LNCAP (cell line): ENCODE data around the gene SCRN1.
A peak's percentile ranks its signal among the peaks of the same experiment; 100 is the strongest.

Experiments used
- TF ChIP-seq, protein P1 (sequence below): fragments of 450-650 bp; IDR thresholded peaks from 2 replicates; pipeline ENCODE4 v1.5.1; 2017; ENCODE audit warnings: mild to moderate bottlenecking

The SCRN1 gene

GRCh38 chr7:29953726-29954347, 35.8 kb downstream of the SCRN1 start:
- TF ChIP-seq, protein P1, sequence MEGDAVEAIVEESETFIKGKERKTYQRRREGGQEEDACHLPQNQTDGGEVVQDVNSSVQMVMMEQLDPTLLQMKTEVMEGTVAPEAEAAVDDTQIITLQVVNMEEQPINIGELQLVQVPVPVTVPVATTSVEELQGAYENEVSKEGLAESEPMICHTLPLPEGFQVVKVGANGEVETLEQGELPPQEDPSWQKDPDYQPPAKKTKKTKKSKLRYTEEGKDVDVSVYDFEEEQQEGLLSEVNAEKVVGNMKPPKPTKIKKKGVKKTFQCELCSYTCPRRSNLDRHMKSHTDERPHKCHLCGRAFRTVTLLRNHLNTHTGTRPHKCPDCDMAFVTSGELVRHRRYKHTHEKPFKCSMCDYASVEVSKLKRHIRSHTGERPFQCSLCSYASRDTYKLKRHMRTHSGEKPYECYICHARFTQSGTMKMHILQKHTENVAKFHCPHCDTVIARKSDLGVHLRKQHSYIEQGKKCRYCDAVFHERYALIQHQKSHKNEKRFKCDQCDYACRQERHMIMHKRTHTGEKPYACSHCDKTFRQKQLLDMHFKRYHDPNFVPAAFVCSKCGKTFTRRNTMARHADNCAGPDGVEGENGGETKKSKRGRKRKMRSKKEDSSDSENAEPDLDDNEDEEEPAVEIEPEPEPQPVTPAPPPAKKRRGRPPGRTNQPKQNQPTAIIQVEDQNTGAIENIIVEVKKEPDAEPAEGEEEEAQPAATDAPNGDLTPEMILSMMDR = no peak

GRCh38 chr7:29951206-29951605, 38.4 kb downstream of the SCRN1 start:
- TF ChIP-seq, protein P1 = no peak

- TF ChIP-seq, protein P1 = no peak
These were observed 39.1 kb downstream of the SCRN1 start for GRCh38 chr7:29950480-29950879.

DNA sequence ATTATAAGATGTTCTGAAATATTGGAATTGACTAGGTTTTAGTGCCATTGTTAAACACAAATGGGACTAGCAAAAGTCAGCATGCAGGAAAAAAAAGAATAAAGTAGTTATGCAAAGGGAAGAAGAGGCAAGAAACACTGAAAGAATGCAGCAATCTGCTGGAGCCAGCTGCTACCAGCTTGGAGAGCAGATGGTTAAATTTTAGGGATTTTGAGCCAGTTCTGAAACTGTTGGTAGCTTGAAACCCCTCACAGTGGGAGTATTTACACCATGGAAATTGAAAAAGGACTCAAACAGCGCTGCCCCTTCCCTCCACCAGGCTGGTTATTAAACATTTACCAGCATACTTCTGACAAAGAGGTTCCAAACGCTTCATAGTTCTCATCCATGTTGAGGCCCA, 41.0 kb downstream of the SCRN1 start:
- TF ChIP-seq, protein P1 = no peak

GRCh38 chr7:29946428-29947186, 43.0 kb downstream of the SCRN1 start:
- TF ChIP-seq, protein P1 = peak; percentile 41; the same call in 1 of the 2 replicates

DNA sequence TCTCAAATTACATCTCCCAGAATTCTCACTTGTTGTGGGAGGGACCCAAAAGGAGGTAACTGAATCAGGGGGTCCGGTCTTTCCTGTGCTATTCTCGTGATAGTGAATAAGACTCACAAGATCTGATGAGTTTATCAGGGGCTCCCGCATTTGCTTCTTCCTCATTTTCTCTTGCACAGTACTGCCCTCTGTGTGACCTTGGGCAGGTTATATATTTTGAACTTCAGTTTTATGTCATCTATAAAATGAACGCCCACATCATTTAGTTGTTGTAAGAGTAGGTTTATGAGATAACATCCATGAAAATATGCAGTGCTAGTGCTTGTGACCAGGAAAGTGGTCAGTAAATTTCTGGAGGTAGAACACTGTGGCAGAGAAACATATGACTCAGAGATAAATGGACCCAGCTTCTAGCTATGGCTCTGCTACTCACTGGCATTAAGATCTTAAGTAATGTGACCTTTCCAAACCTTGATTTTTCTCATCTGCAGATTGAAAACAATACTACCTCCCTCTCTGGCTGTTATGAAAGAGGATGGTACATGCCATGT, 44.3 kb downstream of the SCRN1 start:
- TF ChIP-seq, protein P1 = no peak

DNA sequence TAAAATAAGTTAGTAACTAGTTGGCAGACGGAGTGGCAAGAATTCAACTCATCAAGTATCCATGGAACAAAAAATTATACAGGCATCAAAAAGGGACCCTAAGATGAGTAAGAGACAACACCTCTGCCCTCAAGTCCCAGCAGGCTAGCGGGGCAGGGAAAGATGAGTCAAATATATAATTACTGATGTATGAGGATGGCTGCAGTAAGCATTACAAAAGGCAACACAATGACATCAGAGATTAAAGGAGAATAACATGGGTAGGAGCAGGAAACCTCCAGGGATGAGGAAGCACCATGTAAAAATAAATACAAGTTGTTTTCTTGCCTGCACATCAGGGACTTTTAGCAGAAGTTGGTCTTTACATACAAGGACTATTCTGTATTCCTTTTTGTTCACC, 49.4 kb downstream of the SCRN1 start:
- TF ChIP-seq, protein P1 = no peak
